CD4-positive, alpha-beta T cell (primary cell): Measurements from ENCODE around the gene CCR9. TPM values are rescaled to one million over a fixed set of nuclear protein-coding genes. Genes with fewer than 3 reads are reported as not detected.
A peak's percentile ranks its signal among the peaks of the same experiment; 100 is the strongest.

Experiments used
- ATAC-seq: fragments of 200-7000 bp; cut with Tn5 transposase; one replicate; pipeline ENCODE4 v1.10.0; 2022; ENCODE audit warnings: mild to moderate bottlenecking; ENCODE audit not compliant: poor library complexity
- CTCF ChIA-PET: fragments of 350-600 bp; sonication (Branson Sonifier 250); formaldehyde crosslinking; loops from one replicate; lab custom pipeline; 2021; ENCODE audit warnings: antibody characterized with exemption, inconsistent platforms; lab: Charles Lee
- POLR2A ChIA-PET: fragments of 350-600 bp; sonication (Branson Sonifier 250); formaldehyde crosslinking; loops from one replicate; lab custom pipeline; 2021; ENCODE audit warnings: antibody characterized with exemption, inconsistent platforms; lab: Charles Lee
- DNase-seq, 14 experiments: peaks; one replicate each; pipeline ENCODE4 v3.0.0-alpha.2; 2013 to 2020; ENCODE audit warnings: mixed read lengths in 2 of 14
- H3K27ac ChIP-seq, 2 donors: one replicate each; pipeline versions ENCODE4 v1.5.1 to v1.7.0; 2013; ENCODE audit warnings: low read length in 2 of 2, low read depth in 1 of 2, mild to moderate bottlenecking in 1 of 2
- H3K27me3 ChIP-seq, 2 experiments: 1 replicate in 1 of 2; 2 replicates in 1 of 2; pipeline versions ENCODE4 v1.6.1 to v1.7.0; 2013; ENCODE audit warnings: low read length in 2 of 2, control low read depth in 1 of 2, mild to moderate bottlenecking in 1 of 2, moderate library complexity in 1 of 2; ENCODE audit not compliant: insufficient read depth in 2 of 2, control insufficient read depth in 1 of 2
- H3K36me3 ChIP-seq: one replicate; pipeline ENCODE4 v1.6.1; 2013; ENCODE audit warnings: low read length, control low read depth; ENCODE audit not compliant: insufficient read depth
- H3K4me1 ChIP-seq: one replicate; pipeline ENCODE4 v1.6.1; 2013; ENCODE audit warnings: low read length, control low read depth; ENCODE audit not compliant: insufficient read depth
- H3K4me3 ChIP-seq: one replicate; pipeline ENCODE4 v1.5.1; 2013; ENCODE audit warnings: mild to moderate bottlenecking, low read length, moderate library complexity
- H3K9me3 ChIP-seq, 2 experiments: 1 replicate in 1 of 2; 2 replicates in 1 of 2; pipeline versions ENCODE4 v1.6.1 to v1.7.0; 2013; ENCODE audit warnings: low read length in 2 of 2, mild to moderate bottlenecking in 2 of 2, control low read depth in 1 of 2, moderate library complexity in 1 of 2; ENCODE audit not compliant: control insufficient read depth in 1 of 2, insufficient read depth in 1 of 2
- H3K27ac Mint-ChIP-seq: one replicate; pipeline ENCODE4 v1.8.0; 2020; ENCODE audit warnings: mixed read lengths
- H3K27me3 Mint-ChIP-seq: one replicate; pipeline ENCODE4 v1.8.0; 2021; ENCODE audit warnings: mixed read lengths
- H3K36me3 Mint-ChIP-seq: one replicate; pipeline ENCODE4 v1.8.0; 2021; ENCODE audit warnings: low read depth, mixed read lengths
- H3K4me1 Mint-ChIP-seq: one replicate; pipeline ENCODE4 v1.8.0; 2021; ENCODE audit warnings: low read depth, mixed read lengths
- H3K4me3 Mint-ChIP-seq: one replicate; pipeline ENCODE4 v1.8.0; 2020; ENCODE audit warnings: mild to moderate bottlenecking, mixed read lengths
- H3K9me3 Mint-ChIP-seq: one replicate; pipeline ENCODE4 v1.8.0; 2020; ENCODE audit warnings: mixed read lengths
- intact Hi-C, 2 experiments: fragments of 100-400 bp; cut with DNase I in 1 of 2; cut with micrococcal nuclease in 1 of 2; formaldehyde crosslinking; loops; one replicate each; pipeline versions ENCODE4 v1.15.1 to v1.9.0; 2023 to 2025; cut with DNase I, micrococcal nuclease
- total RNA-seq, 174 experiments: library from RNA in 2 of 174; stranded (reverse) in 2 of 174; gene quantifications; one replicate each; pipeline ENCODE4 v1.2.3 and lab custom pipeline; 2021 to 2026
- TF ChIP-seq, protein P1 (sequence below): fragments of 200-600 bp; IDR thresholded peaks from one replicate; pipeline ENCODE4 v1.8.0; 2022; ENCODE audit warnings: antibody characterized with exemption, mild to moderate bottlenecking

Gene CCR9
- total RNA-seq, 2 experiments from 2014 or later: 6.5 to 7.4 TPM

DNA sequence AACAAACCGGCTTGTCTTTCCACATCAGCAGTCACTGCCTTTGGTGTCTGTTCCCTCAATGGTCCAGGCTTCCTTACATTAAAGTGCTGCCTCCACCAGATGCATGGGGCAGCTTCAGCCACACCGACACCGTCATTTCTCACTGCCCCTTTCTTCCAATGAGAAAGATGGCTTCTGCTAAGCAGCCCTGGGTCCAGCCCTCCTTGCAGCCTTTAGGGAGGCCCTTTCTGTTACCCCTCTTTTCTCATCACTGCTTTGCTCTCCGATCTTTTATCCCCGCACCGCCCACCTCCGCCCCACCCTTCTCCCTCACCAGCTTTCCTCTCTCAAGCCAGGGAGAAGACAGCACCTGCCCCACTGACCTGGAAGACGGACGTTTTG lies 28.7 kb downstream of the CCR9 start:
- ChIA-PET CTCF (no interaction called here), POLR2A (interaction anchor here (0.6 to 1.2 kb wide), 5 partner anchors 11 to 226 kb away, joined by 3 to 4 read pairs (median 3); partner anchors contain the start of genes CCR9, LZTFL1 and SACM1L)
- Histone ChIP-seq H3K4me1 (peaks cover 58% of the 10 kb centered on the region), H3K9me3 (no peaks in the 10 kb centered on the region), H3K4me3 (peak overlapping the region; percentile 42), H3K27me3 (no peaks in the 10 kb centered on the region), H3K36me3 (peaks cover 10% of the 10 kb centered on the region), H3K27ac (peak overlapping the region in 1 of 2 donors; percentile 7)
- no peaks in the 10 kb centered on the region for H3K9me3 Mint-ChIP-seq
- peak overlapping the region; percentile 72 for H3K27ac Mint-ChIP-seq
- H3K36me3 Mint-ChIP-seq: peaks cover 19% of the 10 kb centered on the region
- H3K27me3 Mint-ChIP-seq: no peaks in the 10 kb centered on the region
- intact Hi-C loops: loop anchor here (2.0 to 5.0 kb wide), 3 partner anchors 43 to 73 kb away; partner anchors contain the start of gene LZTFL1 (in 2 of the 2)
- peaks cover 54% of the 10 kb centered on the region for H3K4me1 Mint-ChIP-seq
- peak overlapping the region; percentile 87 for H3K4me3 Mint-ChIP-seq
- ATAC-seq: no peak
- TF ChIP-seq, protein P1, sequence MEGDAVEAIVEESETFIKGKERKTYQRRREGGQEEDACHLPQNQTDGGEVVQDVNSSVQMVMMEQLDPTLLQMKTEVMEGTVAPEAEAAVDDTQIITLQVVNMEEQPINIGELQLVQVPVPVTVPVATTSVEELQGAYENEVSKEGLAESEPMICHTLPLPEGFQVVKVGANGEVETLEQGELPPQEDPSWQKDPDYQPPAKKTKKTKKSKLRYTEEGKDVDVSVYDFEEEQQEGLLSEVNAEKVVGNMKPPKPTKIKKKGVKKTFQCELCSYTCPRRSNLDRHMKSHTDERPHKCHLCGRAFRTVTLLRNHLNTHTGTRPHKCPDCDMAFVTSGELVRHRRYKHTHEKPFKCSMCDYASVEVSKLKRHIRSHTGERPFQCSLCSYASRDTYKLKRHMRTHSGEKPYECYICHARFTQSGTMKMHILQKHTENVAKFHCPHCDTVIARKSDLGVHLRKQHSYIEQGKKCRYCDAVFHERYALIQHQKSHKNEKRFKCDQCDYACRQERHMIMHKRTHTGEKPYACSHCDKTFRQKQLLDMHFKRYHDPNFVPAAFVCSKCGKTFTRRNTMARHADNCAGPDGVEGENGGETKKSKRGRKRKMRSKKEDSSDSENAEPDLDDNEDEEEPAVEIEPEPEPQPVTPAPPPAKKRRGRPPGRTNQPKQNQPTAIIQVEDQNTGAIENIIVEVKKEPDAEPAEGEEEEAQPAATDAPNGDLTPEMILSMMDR: no peak
- DNase-seq: no peak

DNA sequence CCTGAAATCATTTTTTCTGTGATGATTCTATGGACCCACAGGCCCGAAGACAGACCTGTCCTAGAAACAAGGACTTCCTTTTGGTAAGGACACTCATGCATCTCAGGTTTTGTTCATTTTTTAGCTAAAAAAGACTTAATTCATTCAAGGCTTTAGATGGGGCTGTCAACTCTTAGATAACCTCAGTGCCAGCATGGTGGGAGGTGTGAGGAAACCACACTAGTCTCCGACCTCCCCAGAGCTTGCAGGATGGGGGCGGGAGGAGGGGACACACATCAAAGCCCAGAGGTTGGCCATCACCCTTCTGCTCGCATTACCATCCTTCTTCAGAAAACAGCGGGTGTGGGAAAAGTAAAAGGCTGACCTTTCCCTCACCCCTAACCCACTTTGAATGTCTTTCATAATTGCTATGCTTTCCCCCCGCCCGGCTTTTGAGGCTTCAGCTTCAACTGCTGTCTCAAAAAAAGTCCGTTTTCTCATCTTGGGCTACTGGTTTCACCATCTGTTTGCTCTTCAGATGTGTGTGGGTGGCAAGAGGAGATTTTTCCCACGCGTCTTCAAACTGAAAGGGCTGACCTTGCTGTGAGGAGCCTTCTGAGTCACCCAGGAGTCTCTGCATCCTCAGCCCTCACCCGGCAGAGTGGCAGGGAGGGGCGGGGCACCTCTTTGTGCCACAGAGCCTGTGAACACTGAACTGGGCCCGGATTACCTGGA lies 29.3 kb downstream of the CCR9 start:
- H3K4me3 ChIP-seq: peak overlapping the region; percentile 42
- POLR2A ChIA-PET: interaction anchor here (0.6 to 1.2 kb wide), 5 partner anchors 11 to 227 kb away, joined by 3 to 4 read pairs (median 3); partner anchors contain the start of genes CCR9, LZTFL1 and SACM1L

DNA sequence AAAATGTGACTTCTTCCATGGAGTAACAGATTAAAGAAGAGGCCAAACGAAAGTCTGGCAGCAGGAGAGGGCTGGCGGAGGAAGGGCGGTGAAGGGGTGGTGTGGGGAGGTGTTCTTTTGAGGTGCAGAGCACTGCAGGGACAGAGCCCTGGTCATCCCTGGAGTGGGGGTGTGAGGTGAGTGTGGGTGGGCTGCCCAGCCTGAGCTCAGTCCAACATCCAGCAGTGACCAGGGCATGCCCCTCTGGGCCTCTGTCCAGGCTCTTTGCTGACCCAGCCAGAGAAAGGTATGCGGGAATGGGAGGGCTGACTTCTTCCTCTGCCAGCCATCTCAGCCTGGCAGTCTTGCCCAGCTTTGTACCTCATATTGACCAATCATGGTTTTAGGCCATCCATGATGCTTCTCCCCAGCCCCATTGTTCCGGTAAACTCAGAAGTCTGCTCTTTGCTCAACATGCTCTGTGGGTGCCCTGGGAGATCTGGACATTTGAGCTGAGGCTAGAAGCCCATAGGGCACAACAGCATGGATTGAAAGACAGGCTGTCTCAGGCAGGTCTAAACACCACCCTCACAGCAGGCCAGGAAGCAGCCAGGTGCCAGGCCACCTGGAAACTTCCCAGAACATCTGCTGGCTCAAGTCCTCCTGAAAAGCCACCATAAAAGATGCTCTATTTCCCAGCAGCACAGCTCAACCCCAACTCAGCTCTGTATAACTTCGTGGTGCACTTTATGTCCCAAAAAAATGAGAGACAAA lies 31.0 kb downstream of the CCR9 start:
- Mint-ChIP-seq H3K27me3 (no peaks in the 10 kb centered on the region), H3K4me1 (peaks cover 54% of the 10 kb centered on the region), H3K36me3 (peaks cover 38% of the 10 kb centered on the region), H3K27ac (peak overlapping the region; percentile 24), H3K4me3 (peak overlapping the region; percentile 30), H3K9me3 (no peaks in the 10 kb centered on the region)
- ATAC-seq (no peak), DNase-seq (no peak)
- Histone ChIP-seq H3K36me3 (peaks cover 33% of the 10 kb centered on the region), H3K4me1 (peaks cover 54% of the 10 kb centered on the region), H3K27ac (no peak overlapping the region), H3K4me3 (no peak overlapping the region), H3K9me3 (no peaks in the 10 kb centered on the region), H3K27me3 (no peaks in the 10 kb centered on the region)
- intact Hi-C loops: loop anchor here (5.0 kb wide), 2 partner anchors 45 to 75 kb away; partner anchors contain the start of gene LZTFL1 (in 1 of the 2)
- TF ChIP-seq, protein P1: no peak
- ChIA-PET CTCF (no interaction called here), POLR2A (no interaction called here)

More for the DNA sequence above, 29.3 kb downstream of the CCR9 start:
- Mint-ChIP-seq H3K27ac (peak overlapping the region; percentile 72), H3K4me3 (peak overlapping the region; percentile 87), H3K36me3 (peaks cover 25% of the 10 kb centered on the region), H3K27me3 (no peaks in the 10 kb centered on the region), H3K4me1 (peaks cover 49% of the 10 kb centered on the region), H3K9me3 (no peaks in the 10 kb centered on the region)
- H3K27ac ChIP-seq: peak overlapping the region in 1 of 2 donors; percentile 47
- peaks cover 16% of the 10 kb centered on the region for H3K36me3 ChIP-seq
- no peaks in the 10 kb centered on the region for H3K27me3 ChIP-seq
- CTCF ChIA-PET: interaction anchor here (0.8 kb wide), 1 partner anchor 162 kb away, joined by 3 read pairs; no protein-coding TSS in a partner anchor
- no peaks in the 10 kb centered on the region for H3K9me3 ChIP-seq
- TF ChIP-seq, protein P1: no peak
- peaks cover 55% of the 10 kb centered on the region for H3K4me1 ChIP-seq
- DNase-seq (peak; percentile 47 to 85 (median 68)), ATAC-seq (peak; percentile 88)
- intact Hi-C loops: loop anchor here (2.0 to 5.0 kb wide), 3 partner anchors 43 to 73 kb away; partner anchors contain the start of gene LZTFL1 (in 2 of the 2)
